ENCODE measurements around the gene FANCE.

DNA sequence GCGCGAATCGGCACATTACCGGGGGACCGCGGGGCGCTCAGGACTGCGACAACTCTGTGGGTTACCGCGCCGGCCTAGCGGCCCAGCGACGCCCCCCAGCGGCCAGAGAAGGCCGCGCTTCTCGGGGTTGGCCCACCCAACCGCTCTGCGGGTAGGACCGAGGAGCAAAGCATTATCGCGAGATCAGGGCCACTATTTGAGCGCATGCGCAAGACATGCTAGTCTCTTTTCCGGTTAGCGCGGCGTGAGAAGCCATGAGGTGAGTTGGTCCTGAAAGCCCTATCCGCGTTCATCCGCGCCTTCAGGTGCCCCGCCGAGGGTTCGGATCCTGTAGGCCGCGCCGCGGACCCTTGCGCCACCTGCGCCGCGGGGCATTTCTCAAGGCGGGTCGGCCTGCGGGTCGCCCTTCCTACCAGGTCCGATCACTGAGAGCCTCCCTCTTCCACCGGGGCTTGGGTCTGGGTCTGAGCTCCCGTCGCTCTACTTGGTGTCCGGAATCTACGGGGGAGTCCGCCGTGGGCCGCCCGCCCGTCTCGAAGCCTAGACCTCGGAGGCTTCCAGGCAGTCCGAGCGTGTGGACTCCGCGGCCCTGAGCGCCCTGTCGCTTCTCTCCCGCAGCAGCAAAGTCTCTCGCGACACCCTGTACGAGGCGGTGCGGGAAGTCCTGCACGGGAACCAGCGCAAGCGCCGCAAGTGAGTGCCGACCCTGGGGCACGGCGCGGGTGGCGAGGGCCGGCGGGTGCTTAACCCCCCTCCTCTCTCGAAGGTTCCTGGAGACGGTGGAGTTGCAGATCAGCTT lies 16.2 kb downstream of the FANCE start, which contains the start of gene RPL10A:
- TF ChIP-seq, protein P1, sequence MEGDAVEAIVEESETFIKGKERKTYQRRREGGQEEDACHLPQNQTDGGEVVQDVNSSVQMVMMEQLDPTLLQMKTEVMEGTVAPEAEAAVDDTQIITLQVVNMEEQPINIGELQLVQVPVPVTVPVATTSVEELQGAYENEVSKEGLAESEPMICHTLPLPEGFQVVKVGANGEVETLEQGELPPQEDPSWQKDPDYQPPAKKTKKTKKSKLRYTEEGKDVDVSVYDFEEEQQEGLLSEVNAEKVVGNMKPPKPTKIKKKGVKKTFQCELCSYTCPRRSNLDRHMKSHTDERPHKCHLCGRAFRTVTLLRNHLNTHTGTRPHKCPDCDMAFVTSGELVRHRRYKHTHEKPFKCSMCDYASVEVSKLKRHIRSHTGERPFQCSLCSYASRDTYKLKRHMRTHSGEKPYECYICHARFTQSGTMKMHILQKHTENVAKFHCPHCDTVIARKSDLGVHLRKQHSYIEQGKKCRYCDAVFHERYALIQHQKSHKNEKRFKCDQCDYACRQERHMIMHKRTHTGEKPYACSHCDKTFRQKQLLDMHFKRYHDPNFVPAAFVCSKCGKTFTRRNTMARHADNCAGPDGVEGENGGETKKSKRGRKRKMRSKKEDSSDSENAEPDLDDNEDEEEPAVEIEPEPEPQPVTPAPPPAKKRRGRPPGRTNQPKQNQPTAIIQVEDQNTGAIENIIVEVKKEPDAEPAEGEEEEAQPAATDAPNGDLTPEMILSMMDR (conservative IDR thresholded peaks at IDR 0.05; ENCODE audit: low read depth in 2 of 2): peak; percentile 87 to 93
- TF ChIP-seq POLR2AphosphoS5 (IDR thresholded peaks at IDR 0.05; ENCODE audit: low read depth) (peak; percentile 100), STAT1 (IDR thresholded peaks at IDR 0.05; ENCODE audit: unreplicated experiment) (no peak), JUNB (IDR thresholded peaks at IDR 0.05; ENCODE audit: unreplicated experiment) (no peak), EZH2 (IDR thresholded peaks at IDR 0.05; ENCODE audit: low read depth, unreplicated experiment) (no peak), NANOG (IDR thresholded peaks at IDR 0.05; ENCODE audit: borderline replicate concordance) (no peak), CREB1 (CRISPR knock-in tag; IDR thresholded peaks at IDR 0.05; ENCODE audit: low read depth) (peak; percentile 60), ZNF331 (CRISPR knock-in tag; IDR thresholded peaks at IDR 0.05; ENCODE audit: low read depth) (no peak), EZH2phosphoT487 (IDR thresholded peaks at IDR 0.05; ENCODE audit: unreplicated experiment) (no peak), ZNF114 (CRISPR knock-in tag; IDR thresholded peaks at IDR 0.05) (no peak)
- TF ChIP-seq, protein P2, sequence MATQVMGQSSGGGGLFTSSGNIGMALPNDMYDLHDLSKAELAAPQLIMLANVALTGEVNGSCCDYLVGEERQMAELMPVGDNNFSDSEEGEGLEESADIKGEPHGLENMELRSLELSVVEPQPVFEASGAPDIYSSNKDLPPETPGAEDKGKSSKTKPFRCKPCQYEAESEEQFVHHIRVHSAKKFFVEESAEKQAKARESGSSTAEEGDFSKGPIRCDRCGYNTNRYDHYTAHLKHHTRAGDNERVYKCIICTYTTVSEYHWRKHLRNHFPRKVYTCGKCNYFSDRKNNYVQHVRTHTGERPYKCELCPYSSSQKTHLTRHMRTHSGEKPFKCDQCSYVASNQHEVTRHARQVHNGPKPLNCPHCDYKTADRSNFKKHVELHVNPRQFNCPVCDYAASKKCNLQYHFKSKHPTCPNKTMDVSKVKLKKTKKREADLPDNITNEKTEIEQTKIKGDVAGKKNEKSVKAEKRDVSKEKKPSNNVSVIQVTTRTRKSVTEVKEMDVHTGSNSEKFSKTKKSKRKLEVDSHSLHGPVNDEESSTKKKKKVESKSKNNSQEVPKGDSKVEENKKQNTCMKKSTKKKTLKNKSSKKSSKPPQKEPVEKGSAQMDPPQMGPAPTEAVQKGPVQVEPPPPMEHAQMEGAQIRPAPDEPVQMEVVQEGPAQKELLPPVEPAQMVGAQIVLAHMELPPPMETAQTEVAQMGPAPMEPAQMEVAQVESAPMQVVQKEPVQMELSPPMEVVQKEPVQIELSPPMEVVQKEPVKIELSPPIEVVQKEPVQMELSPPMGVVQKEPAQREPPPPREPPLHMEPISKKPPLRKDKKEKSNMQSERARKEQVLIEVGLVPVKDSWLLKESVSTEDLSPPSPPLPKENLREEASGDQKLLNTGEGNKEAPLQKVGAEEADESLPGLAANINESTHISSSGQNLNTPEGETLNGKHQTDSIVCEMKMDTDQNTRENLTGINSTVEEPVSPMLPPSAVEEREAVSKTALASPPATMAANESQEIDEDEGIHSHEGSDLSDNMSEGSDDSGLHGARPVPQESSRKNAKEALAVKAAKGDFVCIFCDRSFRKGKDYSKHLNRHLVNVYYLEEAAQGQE (IDR thresholded peaks at IDR 0.05; ENCODE audit: unreplicated experiment): peak; percentile 50
- TF ChIP-seq, protein P3, sequence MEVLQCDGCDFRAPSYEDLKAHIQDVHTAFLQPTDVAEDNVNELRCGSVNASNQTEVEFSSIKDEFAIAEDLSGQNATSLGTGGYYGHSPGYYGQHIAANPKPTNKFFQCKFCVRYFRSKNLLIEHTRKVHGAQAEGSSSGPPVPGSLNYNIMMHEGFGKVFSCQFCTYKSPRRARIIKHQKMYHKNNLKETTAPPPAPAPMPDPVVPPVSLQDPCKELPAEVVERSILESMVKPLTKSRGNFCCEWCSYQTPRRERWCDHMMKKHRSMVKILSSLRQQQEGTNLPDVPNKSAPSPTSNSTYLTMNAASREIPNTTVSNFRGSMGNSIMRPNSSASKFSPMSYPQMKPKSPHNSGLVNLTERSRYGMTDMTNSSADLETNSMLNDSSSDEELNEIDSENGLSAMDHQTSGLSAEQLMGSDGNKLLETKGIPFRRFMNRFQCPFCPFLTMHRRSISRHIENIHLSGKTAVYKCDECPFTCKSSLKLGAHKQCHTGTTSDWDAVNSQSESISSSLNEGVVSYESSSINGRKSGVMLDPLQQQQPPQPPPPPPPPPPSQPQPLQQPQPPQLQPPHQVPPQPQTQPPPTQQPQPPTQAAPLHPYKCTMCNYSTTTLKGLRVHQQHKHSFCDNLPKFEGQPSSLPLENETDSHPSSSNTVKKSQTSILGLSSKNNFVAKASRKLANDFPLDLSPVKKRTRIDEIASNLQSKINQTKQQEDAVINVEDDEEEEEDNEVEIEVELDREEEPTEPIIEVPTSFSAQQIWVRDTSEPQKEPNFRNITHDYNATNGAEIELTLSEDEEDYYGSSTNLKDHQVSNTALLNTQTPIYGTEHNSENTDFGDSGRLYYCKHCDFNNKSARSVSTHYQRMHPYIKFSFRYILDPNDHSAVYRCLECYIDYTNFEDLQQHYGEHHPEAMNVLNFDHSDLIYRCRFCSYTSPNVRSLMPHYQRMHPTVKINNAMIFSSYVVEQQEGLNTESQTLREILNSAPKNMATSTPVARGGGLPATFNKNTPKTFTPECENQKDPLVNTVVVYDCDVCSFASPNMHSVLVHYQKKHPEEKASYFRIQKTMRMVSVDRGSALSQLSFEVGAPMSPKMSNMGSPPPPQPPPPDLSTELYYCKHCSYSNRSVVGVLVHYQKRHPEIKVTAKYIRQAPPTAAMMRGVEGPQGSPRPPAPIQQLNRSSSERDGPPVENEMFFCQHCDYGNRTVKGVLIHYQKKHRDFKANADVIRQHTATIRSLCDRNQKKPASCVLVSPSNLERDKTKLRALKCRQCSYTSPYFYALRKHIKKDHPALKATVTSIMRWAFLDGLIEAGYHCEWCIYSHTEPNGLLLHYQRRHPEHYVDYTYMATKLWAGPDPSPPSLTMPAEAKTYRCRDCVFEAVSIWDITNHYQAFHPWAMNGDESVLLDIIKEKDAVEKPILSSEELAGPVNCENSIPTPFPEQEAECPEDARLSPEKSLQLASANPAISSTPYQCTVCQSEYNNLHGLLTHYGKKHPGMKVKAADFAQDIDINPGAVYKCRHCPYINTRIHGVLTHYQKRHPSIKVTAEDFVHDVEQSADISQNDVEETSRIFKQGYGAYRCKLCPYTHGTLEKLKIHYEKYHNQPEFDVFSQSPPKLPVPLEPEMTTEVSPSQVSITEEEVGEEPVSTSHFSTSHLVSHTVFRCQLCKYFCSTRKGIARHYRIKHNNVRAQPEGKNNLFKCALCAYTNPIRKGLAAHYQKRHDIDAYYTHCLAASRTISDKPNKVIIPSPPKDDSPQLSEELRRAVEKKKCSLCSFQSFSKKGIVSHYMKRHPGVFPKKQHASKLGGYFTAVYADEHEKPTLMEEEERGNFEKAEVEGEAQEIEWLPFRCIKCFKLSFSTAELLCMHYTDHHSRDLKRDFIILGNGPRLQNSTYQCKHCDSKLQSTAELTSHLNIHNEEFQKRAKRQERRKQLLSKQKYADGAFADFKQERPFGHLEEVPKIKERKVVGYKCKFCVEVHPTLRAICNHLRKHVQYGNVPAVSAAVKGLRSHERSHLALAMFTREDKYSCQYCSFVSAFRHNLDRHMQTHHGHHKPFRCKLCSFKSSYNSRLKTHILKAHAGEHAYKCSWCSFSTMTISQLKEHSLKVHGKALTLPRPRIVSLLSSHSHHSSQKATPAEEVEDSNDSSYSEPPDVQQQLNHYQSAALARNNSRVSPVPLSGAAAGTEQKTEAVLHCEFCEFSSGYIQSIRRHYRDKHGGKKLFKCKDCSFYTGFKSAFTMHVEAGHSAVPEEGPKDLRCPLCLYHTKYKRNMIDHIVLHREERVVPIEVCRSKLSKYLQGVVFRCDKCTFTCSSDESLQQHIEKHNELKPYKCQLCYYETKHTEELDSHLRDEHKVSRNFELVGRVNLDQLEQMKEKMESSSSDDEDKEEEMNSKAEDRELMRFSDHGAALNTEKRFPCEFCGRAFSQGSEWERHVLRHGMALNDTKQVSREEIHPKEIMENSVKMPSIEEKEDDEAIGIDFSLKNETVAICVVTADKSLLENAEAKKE (CRISPR knock-in tag; IDR thresholded peaks at IDR 0.05): no peak
- TF ChIP-seq, protein P4, sequence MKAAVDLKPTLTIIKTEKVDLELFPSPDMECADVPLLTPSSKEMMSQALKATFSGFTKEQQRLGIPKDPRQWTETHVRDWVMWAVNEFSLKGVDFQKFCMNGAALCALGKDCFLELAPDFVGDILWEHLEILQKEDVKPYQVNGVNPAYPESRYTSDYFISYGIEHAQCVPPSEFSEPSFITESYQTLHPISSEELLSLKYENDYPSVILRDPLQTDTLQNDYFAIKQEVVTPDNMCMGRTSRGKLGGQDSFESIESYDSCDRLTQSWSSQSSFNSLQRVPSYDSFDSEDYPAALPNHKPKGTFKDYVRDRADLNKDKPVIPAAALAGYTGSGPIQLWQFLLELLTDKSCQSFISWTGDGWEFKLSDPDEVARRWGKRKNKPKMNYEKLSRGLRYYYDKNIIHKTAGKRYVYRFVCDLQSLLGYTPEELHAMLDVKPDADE (IDR thresholded peaks at IDR 0.05): peak; percentile 80
